H9 (cell line): ENCODE results near the gene RCN2. TPM values are rescaled to one million over a fixed set of nuclear protein-coding genes. Genes with fewer than 3 reads are reported as not detected.

Experiments
- DNase-seq: peaks from one replicate; pipeline ENCODE4 v3.0.0-alpha.2; 2017
- H2AFZ ChIP-seq: one replicate; pipeline ENCODE4 v1.6.1; 2013; ENCODE audit warnings: mild to moderate bottlenecking, low read length, control low read depth, moderate library complexity
- H2AK5ac ChIP-seq: 2 replicates; pipeline ENCODE4 v1.6.1; 2013; ENCODE audit warnings: low read length, control low read depth, mixed read lengths; ENCODE audit not compliant: insufficient read length
- H2BK120ac ChIP-seq: one replicate; pipeline ENCODE4 v1.6.1; 2013; ENCODE audit warnings: low read depth, mild to moderate bottlenecking, low read length, control low read depth, inconsistent platforms; ENCODE audit not compliant: poor library complexity, severe bottlenecking
- H2BK12ac ChIP-seq: 2 replicates; pipeline ENCODE4 v1.6.1; 2013; ENCODE audit warnings: low read length, control low read depth, mixed read lengths, low read depth; ENCODE audit not compliant: insufficient read length
- H2BK15ac ChIP-seq: 2 replicates; pipeline ENCODE4 v1.6.1; 2013; ENCODE audit warnings: low read depth, low read length, control low read depth
- H2BK20ac ChIP-seq: one replicate; pipeline ENCODE4 v1.6.1; 2013; ENCODE audit warnings: low read depth, mild to moderate bottlenecking, low read length, control low read depth, inconsistent platforms; ENCODE audit not compliant: poor library complexity, severe bottlenecking
- H2BK5ac ChIP-seq: 2 replicates; pipeline ENCODE4 v1.6.1; 2013; ENCODE audit warnings: low read length, control low read depth, mixed read lengths; ENCODE audit not compliant: insufficient read length
- H3K14ac ChIP-seq: 2 replicates; pipeline ENCODE4 v1.6.1; 2013; ENCODE audit warnings: low read length, control low read depth; ENCODE audit not compliant: insufficient read depth
- H3K18ac ChIP-seq: 2 replicates; pipeline ENCODE4 v1.6.1; 2013; ENCODE audit warnings: low read depth, mild to moderate bottlenecking, mixed read lengths, low read length, control low read depth; ENCODE audit not compliant: insufficient read length
- H3K23ac ChIP-seq: 2 replicates; pipeline ENCODE4 v1.6.1; 2013; ENCODE audit warnings: low read length, control low read depth, mixed read lengths, low read depth; ENCODE audit not compliant: insufficient read length
- H3K23me2 ChIP-seq: 2 replicates; pipeline ENCODE4 v1.6.1; 2013; ENCODE audit warnings: low read depth, mild to moderate bottlenecking, mixed read lengths, low read length, control low read depth; ENCODE audit not compliant: insufficient read length, poor library complexity, severe bottlenecking
- H3K27ac ChIP-seq: 2 replicates; pipeline ENCODE4 v1.5.1; 2013; ENCODE audit warnings: low read length, control low read depth, mixed read lengths, low read depth; ENCODE audit not compliant: insufficient read length
- H3K27me3 ChIP-seq: 2 replicates; pipeline ENCODE4 v1.6.1; 2013; ENCODE audit warnings: low read length, control low read depth, inconsistent platforms; ENCODE audit not compliant: insufficient read depth
- H3K4ac ChIP-seq: 2 replicates; pipeline ENCODE4 v1.6.1; 2013; ENCODE audit warnings: low read depth, mild to moderate bottlenecking, control low read depth, inconsistent platforms, low read length, moderate library complexity
- H3K4me1 ChIP-seq: 2 replicates; pipeline ENCODE4 v1.6.1; 2013; ENCODE audit warnings: low read length, control low read depth, inconsistent platforms; ENCODE audit not compliant: insufficient read depth
- H3K4me2 ChIP-seq: 2 replicates; pipeline ENCODE4 v1.6.1; 2013; ENCODE audit warnings: low read length, control low read depth, mixed read lengths; ENCODE audit not compliant: insufficient read length, insufficient read depth
- H3K56ac ChIP-seq: 2 replicates; pipeline ENCODE4 v1.6.1; 2013; ENCODE audit warnings: low read depth, mild to moderate bottlenecking, mixed read lengths, low read length, control low read depth; ENCODE audit not compliant: insufficient read length
- H3K79me1 ChIP-seq: 2 replicates; pipeline ENCODE4 v1.6.1; 2013; ENCODE audit warnings: low read depth, mild to moderate bottlenecking, moderate library complexity, low read length, control low read depth, inconsistent platforms; ENCODE audit not compliant: insufficient read depth, poor library complexity, severe bottlenecking
- H3K79me2 ChIP-seq: 2 replicates; pipeline ENCODE4 v1.6.1; 2013; ENCODE audit warnings: low read length, control low read depth, inconsistent platforms; ENCODE audit not compliant: insufficient read depth
- H3K9ac ChIP-seq: 2 replicates; pipeline ENCODE4 v1.6.1; 2013; ENCODE audit warnings: low read length, control low read depth, mixed read lengths; ENCODE audit not compliant: insufficient read length; ENCODE audit errors: extremely low read depth
- H3K9me3 ChIP-seq: one replicate; pipeline ENCODE4 v1.6.1; 2013; ENCODE audit warnings: low read depth, low read length, inconsistent platforms; ENCODE audit not compliant: control insufficient read depth
- H3T11ph ChIP-seq: one replicate; pipeline ENCODE4 v1.6.1; 2013; ENCODE audit warnings: mild to moderate bottlenecking, low read length, control low read depth, inconsistent platforms
- H4K20me1 ChIP-seq: one replicate; pipeline ENCODE4 v1.6.1; 2013; ENCODE audit not compliant: control insufficient read depth, insufficient read length, insufficient read depth
- H4K5ac ChIP-seq: 2 replicates; pipeline ENCODE4 v1.6.1; 2013; ENCODE audit warnings: low read depth, mild to moderate bottlenecking, mixed read lengths, low read length, control low read depth; ENCODE audit not compliant: insufficient read length
- H4K8ac ChIP-seq: replicated peaks from 2 replicates; pipeline ENCODE4 v1.6.1; 2013; ENCODE audit warnings: low read length, control low read depth, mixed read lengths, low read depth; ENCODE audit not compliant: insufficient read length
- H4K91ac ChIP-seq: 2 replicates; pipeline ENCODE4 v1.6.1; 2013; ENCODE audit warnings: low read depth, mild to moderate bottlenecking, moderate library complexity, mixed read lengths, low read length, control low read depth; ENCODE audit not compliant: insufficient read length
- H3K27ac Mint-ChIP-seq, 3 experiments: 2 replicates in 2 of 3; 3 replicates in 1 of 3; pipeline ENCODE4 v1.8.0; 2020 to 2021; ENCODE audit warnings: mixed read lengths in 3 of 3, mild to moderate bottlenecking in 1 of 3, moderate library complexity in 1 of 3
- H3K27me3 Mint-ChIP-seq: 2 replicates; pipeline ENCODE4 v1.8.0; 2021; ENCODE audit warnings: low read depth, mild to moderate bottlenecking, moderate library complexity, mixed read lengths
- H3K36me3 Mint-ChIP-seq, 3 experiments: 2 replicates in 2 of 3; 3 replicates in 1 of 3; pipeline ENCODE4 v1.8.0; 2020 to 2021; ENCODE audit warnings: low read depth in 3 of 3, mixed read lengths in 3 of 3; ENCODE audit not compliant: insufficient read depth in 1 of 3
- H3K4me1 Mint-ChIP-seq, 2 experiments: 2 replicates each; pipeline ENCODE4 v1.8.0; 2020; ENCODE audit warnings: mixed read lengths in 2 of 2
- H3K4me3 Mint-ChIP-seq, 2 experiments: 2 replicates in 1 of 2; 3 replicates in 1 of 2; pipeline ENCODE4 v1.8.0; 2020 to 2021; ENCODE audit warnings: mild to moderate bottlenecking in 2 of 2, mixed read lengths in 2 of 2, moderate library complexity in 1 of 2
- H3K9me3 Mint-ChIP-seq, 2 experiments: 2 replicates in 1 of 2; 3 replicates in 1 of 2; pipeline ENCODE4 v1.8.0; 2020; ENCODE audit warnings: mild to moderate bottlenecking in 2 of 2, mixed read lengths in 2 of 2, moderate library complexity in 1 of 2
- WGBS: extraction: QIAGEN DNeasy Blood & Tissue Kit; methylation state at CpG from one replicate; pipeline ENCODE4 v1.1.7; 2013; ENCODE audit warnings: missing lambda C conversion rate, low lambda C conversion rate, mixed read lengths; ENCODE audit not compliant: insufficient read length; ENCODE audit errors: extremely low coverage; 5-methylcytosine and 5-hydroxymethylcytosine counted together
- total RNA-seq: library from RNA; stranded (reverse); gene quantifications from 2 replicates; pipeline ENCODE4 v1.2.1, GENCODE V29; 2021
- TF ChIP-seq, protein P1 (sequence below): fragments of 200-600 bp; sonication (generic); conservative IDR thresholded peaks from 3 replicates; pipeline ENCODE4 v1.8.0; 2021; ENCODE audit warnings: antibody characterized with exemption, mild to moderate bottlenecking

RCN2 gene
- total RNA-seq, 1 experiment from 2014 or later: 139 TPM

DNA sequence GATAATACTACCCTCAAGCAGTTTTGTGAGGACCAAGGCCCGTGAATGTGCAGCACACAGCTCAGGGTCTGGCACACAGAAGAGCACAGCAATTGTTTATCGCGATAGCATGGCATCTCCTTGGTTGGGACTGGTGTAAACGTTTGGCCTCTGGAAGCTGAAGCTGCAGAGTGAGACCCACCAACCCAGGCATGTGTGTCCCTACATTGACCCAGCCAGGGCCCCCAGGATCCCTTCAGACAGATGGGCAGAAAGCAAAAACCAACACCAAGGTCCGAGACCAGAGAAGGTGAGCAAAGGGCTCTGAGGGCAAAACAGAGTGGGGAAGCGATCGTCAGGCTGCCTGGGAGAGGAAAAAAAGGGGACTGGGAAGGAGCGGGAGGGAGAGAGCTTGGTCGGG is 50.8 kb downstream of the RCN2 start:
- Histone ChIP-seq H4K5ac (no peak overlapping the region), H2BK12ac (no peak overlapping the region), H3K14ac (no peak overlapping the region; the same call in 1 of the 2 replicates), H2BK15ac (no peak overlapping the region), H3K4me1 (no peaks in the 10 kb centered on the region), H4K20me1 (no peaks in the 10 kb centered on the region), H3K56ac (no peak overlapping the region), H3K79me1 (no peaks in the 10 kb centered on the region), H2BK120ac (no peak overlapping the region), H3K27me3 (no peaks in the 10 kb centered on the region), H3K23me2 (no peaks in the 10 kb centered on the region), H3T11ph (no peak overlapping the region), H3K9ac (no peak overlapping the region), H2BK20ac (no peak overlapping the region), H3K9me3 (no peaks in the 10 kb centered on the region), H3K4me2 (no peak overlapping the region), H3K23ac (no peak overlapping the region), H2AFZ (no peak overlapping the region), H4K91ac (no peak overlapping the region), H3K18ac (no peak overlapping the region), H3K27ac (no peak overlapping the region), H2AK5ac (no peak overlapping the region), H4K8ac (no peak overlapping the region), H3K4ac (no peak overlapping the region), H3K79me2 (no peaks in the 10 kb centered on the region), H2BK5ac (no peak overlapping the region)
- no CpG with 5 or more reads among the region's 9 CpGs for WGBS
- peaks cover 6 to 7% of the 10 kb centered on the region in 2 experiments; a peak in 2 of 5 replicates for H3K9me3 Mint-ChIP-seq
- no peak for DNase-seq
- H3K27me3 Mint-ChIP-seq: peaks cover 2% of the 10 kb centered on the region; the same call in 1 of the 2 replicates
- peaks cover 0 to 6% (median 4%) of the 10 kb centered on the region in 3 experiments; a peak in 2 of 7 replicates for H3K36me3 Mint-ChIP-seq
- peaks cover 6 to 14% of the 10 kb centered on the region in 2 experiments for H3K4me1 Mint-ChIP-seq
- no peak overlapping the region for H3K4me3 Mint-ChIP-seq
- H3K27ac Mint-ChIP-seq: peak overlapping the region in 1 of 3 experiments; percentile 66; a peak in 1 of 7 replicates
- TF ChIP-seq, protein P1, sequence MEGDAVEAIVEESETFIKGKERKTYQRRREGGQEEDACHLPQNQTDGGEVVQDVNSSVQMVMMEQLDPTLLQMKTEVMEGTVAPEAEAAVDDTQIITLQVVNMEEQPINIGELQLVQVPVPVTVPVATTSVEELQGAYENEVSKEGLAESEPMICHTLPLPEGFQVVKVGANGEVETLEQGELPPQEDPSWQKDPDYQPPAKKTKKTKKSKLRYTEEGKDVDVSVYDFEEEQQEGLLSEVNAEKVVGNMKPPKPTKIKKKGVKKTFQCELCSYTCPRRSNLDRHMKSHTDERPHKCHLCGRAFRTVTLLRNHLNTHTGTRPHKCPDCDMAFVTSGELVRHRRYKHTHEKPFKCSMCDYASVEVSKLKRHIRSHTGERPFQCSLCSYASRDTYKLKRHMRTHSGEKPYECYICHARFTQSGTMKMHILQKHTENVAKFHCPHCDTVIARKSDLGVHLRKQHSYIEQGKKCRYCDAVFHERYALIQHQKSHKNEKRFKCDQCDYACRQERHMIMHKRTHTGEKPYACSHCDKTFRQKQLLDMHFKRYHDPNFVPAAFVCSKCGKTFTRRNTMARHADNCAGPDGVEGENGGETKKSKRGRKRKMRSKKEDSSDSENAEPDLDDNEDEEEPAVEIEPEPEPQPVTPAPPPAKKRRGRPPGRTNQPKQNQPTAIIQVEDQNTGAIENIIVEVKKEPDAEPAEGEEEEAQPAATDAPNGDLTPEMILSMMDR: no peak
